NCI-H187 treated with DMSO at 0.1 percent for 48 hours (cell line): ENCODE data around the gene DST.

ENCODE experiments used
- DNase-seq: peaks from one replicate; lab custom pipeline; 2025; lab: John Stamatoyannopoulos, UW

The DST gene

DNA sequence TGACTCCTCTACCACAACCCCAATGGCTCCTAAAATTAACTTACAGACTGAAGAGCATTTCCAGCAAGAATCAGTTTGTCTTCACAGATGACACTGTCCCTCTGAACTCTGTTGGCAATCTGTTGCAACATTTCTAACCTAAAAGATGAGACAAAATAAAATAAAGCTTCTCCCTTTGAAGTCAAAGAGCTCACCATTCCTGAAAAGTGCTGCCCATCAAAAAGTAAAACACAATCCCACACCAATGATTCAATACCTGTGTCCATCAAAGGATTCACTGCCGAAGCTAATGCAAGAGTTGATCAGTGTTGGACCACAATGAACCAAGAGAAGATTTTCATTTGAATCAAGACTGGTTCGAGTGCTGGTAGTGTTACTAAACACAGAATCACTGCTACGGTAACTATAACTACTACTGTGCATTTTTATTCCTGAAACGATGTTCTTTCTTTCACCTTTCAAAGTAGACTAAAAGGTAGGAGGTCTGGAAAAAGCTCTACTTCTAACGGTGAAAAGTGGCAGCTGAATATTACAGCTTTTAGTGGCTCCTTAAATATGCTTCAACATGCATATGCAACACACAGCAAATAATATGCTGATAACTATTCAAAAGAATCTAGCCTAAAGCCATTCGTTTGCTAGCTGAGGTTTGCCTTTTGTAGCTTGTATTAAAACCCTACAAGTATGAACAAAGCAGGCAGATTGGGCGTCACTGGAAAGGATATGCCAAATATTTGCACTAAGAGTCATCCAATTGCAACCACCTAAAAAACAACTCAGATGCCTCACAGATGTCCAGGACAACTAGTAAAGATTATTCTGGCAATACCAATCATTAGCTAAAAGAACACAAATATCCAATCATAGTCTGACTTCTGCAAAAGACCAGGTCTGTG is at the start of gene DST:
Gene DST, minus strand, starts transcription at position 524 of the 896 bp plus-strand sequence.
- no peak for DNase-seq

- DNase-seq: no peak
Observed at GRCh38 chr6:56691814-56692213, 49.1 kb upstream of the DST start.

DNA sequence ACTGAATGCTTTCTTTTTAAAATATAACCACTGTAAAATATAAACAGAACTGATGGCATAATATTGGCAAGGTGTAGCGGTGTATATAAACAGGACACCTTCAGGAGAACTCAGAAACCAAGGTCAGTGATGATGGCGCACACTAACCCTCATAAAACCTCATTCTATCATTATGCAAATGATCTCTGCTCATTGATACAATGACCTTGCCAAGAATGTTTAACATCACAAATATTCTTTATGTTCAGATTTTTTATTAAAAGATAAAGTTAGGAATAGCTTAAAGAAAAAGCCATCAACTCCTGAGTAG is 48.6 kb upstream of the DST start:
- DNase-seq: no peak

DNA sequence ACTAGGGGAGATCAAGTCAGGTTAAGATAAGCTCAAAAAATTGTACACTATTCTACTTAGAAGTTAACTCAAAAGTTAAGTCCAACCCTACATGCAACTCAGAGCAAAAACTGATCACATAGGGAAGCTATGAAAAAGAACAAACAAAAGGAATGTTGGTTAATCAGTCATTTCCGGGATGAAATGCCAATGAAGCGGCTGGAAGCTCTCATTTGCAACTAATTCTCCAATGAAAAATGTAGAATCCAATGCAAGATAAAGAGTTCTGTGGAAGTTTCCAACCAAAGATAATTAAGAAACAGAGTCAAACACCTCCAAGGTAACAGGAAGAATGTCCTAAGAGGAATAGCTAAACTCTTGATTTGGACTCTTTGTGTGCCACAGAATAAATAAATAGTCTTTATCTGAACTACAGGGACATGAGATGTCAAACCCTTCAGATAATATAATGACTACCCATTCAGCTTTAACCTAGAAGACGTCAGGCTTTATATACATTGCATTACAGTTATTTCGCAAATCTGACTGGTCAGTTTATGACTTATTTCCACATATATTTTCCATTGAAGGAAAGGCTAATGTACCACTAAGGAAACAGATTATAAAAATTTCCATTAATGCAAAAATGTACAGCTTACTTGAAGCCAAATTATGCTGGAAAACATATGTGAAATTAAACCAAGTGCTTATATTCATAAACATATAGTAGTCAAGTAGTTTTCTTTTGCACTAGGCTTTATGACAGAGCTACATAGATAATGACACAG is 48.0 kb upstream of the DST start:
- DNase-seq: no peak

DNA sequence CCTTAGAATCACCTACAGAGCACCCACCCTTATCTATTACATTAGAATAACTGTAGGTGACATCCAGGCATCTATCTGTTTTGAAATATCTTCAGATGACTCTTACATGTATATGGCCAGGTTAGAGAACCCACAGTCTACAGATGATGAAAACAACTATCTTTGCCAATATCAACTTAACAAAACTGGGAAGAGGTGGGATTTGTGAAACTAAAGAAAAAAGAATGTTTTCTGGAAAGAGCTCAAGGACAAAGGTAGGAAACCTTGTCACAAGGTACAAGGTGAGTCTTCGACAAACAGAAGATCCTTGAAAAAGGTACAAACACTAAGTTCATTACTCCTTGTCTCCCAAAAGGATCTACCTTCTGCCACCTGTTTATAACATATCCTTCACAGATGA is 47.0 kb upstream of the DST start:
- no peak for DNase-seq

- no peak for DNase-seq
Observed at GRCh38 chr6:56689114-56689513, 46.4 kb upstream of the DST start.

DNA sequence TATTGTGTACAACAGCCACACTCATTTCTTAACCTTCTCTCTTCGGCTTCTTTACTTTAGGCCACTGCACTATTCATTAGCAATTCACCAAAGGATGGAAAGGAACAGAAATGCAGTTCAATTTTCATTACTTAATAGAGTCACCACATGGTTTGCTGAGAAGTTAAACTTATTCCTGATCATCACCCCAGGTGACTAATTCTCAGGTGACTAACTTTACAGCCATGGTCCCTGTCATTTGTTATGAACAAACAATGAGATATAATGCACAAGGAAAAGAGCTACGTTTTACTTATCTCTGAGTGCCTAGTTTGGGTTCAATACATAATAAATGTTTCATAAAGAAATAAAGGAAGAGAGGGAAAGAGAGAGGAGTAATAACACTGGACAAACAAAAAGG is 45.8 kb upstream of the DST start:
- no peak for DNase-seq

DNA sequence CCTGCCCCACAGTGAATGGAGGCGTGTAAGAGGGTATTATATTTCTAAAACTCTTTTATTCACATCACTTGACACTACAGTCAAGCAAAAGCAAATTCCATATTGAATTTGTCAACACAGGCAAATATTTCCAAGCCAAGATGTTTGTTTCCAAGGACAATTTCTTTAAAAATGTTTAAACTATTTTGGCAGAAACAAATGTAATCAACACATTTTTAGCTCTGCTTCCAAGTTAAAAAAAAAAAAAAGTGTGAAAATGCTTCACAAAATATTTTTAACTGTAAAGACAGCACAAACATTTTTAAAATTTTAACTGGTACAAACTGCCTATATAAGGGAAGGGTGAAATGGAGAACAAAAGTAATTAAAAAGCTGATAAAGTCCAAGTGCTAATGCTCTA is 44.9 kb upstream of the DST start:
- no peak for DNase-seq

- no peak for DNase-seq
Observed at GRCh38 chr6:56686429-56686828, 43.7 kb upstream of the DST start.

DNA sequence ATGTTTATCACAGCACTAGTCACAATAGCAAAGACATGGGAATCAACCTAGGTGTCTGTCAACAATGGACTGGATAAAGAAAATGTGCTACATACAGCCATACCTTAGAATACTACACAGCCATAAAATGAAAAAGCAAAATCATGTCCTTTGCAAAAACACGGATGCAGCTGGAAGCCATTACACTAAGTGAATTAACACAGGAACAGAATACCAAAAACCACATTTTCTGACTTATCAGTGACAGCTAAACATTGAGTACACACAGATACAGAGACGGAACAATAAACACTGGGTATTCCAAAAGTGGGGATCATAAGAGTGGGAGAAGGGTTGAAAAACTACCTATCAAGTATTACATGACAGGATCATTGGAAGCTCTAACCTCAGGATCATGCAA is 43.3 kb upstream of the DST start:
- DNase-seq: no peak

DNA sequence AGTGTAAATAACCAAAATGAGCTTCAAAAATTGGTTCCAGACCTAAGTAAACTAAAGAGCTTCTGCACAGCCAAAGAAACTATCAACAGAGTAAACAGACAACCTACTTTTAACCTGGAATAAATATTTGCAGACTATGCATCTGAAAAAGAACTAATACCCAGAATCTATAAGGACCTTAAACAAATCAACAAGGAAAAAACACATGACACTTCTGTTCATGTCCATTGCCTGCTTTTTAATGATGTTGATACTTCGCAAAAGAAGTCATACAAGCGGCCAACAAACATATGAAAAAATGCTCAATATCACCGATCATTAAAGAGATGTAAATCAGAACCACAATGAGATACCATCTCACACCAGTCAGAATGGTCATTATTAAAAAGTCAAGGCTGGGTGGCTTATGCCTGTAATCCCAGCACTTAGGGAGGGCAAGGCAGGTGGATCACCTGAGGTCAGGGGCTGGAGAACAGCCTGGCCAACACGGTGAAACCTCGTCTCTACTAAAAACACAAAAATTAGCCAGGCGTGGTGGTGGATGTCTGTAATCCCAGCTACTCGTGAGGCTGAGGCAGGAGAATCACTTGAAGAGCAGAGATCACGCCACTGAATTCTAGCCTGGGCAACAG is 42.5 kb upstream of the DST start:
- DNase-seq: no peak

- DNase-seq: no peak
Observed at GRCh38 chr6:56684342-56685101, 41.8 kb upstream of the DST start.

GRCh38 chr6:56683882-56684281 is 41.2 kb upstream of the DST start:
- no peak for DNase-seq

- DNase-seq: no peak
Observed at GRCh38 chr6:56682635-56683034, 39.9 kb upstream of the DST start.

DNA sequence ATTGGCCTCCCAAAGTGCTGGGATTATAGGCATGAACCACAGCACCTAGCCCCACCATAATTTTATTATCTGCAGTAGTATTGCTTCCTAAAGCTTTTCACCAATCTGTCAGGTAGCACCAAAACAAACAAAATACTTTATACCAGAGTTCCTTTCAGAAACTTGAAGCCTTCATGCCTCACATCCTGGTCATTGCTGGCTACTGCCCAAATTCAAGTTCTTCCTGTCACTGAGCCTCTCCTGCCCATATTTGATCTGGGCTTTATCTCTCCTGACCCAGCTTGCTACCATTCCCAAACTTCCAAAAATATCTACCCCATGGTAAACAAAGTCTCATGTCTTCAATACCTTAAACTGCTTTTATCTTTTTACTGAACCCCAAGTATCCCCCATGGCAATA is 34.9 kb upstream of the DST start:
- no peak for DNase-seq

DNA sequence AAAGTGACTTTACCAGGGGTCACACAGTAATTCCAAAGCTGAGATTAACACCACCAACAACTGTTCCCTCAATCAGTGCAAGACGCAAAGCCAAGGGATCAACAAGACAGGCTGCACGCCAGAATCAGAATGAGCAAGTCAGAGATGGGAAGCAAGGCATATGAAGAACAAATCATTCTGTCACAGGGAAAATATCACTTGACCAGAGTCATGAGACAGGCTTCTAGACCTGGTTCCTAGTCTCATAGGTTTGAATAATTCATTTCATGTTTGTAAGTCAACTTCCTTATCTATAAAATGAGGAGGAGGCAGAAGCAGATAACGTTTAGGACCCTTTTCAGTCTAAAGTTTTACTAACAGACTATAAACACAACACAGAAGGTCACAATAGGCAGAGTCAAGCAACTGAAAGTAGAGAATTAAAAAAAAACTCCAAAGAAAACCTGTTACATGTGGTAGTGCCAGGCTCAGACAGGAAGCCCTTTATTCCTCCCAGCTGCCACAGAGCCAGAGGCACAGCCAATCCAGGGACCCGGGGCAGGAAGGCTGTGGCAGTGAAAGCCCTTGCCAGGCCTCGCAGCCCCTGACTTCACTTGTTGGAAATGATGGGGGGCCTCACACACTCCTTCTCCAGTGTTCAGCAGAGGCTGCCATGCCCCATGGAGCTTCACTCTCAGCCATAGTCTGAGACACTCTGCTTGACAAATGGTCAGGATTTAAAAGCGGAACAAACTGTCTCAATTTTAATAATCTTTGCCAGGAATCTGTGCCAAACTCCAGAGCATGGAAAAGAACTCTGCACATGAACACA is 29.2 kb upstream of the DST start:
- no peak for DNase-seq

DNA sequence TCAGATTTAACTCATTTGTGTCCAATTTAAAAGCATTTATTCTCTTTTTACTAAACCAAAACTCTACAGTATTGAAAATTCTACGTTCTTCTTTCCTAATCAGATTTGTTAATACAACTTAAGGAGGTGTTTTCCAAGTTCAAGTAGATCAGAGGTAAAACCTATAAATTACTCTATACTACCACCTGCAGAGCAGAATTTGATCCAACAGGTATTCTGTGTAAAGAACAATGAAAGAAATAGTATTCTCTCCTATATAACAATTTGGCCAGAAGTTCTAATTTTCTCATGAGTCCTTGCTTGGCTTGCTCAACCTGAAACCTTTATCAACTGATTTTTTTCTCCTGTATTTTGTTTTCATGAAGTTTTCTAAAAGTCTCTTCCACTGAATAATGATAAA is 28.5 kb upstream of the DST start:
- DNase-seq: no peak

DNA sequence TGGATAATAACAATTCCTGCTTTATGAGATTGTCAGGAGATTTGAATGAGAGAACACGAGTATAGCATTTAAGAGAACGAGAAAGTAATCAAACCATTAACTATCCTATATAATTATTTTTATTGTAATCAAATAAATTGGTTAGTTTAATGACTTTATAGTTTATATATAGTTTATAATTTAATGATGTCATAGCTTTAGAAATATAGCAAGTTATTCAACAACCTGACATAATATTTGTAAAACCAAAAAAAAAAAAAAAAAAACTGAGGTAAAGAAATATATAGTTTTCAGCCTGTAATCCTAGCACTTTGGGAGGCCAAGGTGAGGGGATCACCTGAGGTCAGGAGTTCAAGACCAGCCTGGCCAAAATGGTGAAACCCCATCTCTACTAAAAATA is 26.4 kb upstream of the DST start:
- DNase-seq: no peak

- DNase-seq: peak; percentile 11
Observed at GRCh38 chr6:56668158-56668557, 25.5 kb upstream of the DST start.

DNA sequence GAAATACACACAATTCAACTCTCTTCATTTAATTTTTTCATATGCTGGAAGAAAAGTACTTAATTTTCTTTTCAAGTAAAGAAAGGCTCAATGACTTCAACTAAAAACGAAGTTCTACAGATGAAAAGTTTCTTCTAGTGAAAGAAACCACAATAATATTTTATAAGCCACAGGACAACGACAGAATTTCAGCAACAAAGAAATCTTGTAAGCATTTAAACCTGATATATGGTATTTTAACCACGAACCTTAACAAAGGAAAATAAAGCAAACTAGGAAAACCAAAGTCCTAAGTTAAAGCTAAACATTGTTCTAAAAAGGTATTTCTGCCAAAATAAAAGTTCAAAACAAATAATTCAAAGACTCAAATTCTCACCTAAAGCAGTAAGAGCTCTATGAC is 24.6 kb upstream of the DST start:
- DNase-seq: no peak

DNA sequence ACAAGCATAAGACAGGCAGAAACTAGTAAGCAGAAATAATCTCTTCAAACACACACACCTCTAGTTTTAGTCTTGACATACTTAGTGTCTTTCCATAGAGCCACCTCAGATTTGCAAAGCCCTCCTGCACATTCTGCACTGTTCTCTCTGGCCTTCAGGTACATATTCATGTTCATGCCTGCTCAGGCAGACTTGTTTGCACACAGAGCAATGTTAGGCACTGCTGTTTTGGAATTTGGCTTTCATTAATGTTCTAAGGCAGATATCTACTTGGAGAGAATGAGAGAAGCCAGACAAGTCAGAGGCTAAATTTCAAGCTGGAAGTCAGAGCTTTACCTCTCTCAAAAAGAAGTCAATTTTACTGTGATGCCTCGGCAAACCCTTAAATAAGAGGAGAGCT is 21.3 kb upstream of the DST start:
- no peak for DNase-seq

- DNase-seq: no peak
Observed at GRCh38 chr6:56663344-56663743, 20.7 kb upstream of the DST start.
